T-helper 2 cell treated with Interferon-gamma antibody and Interleukin-4, amounts not matched to agents 5 μg/mL and 100 μg/mL, for 36 hours (primary cell): ENCODE data around the gene MED31.

Experiments used
- DNase-seq: peaks from one replicate; pipeline ENCODE4 v3.0.0; 2021; ENCODE audit warnings: low spot score
- H3K27ac Mint-ChIP-seq: one replicate; pipeline ENCODE4 v1.8.0; 2021; ENCODE audit warnings: mild to moderate bottlenecking, mixed read lengths
- H3K27me3 Mint-ChIP-seq: one replicate; pipeline ENCODE4 v1.8.0; 2021; ENCODE audit warnings: low read depth, mixed read lengths
- H3K36me3 Mint-ChIP-seq: one replicate; pipeline ENCODE4 v1.8.0; 2021; ENCODE audit warnings: low read depth, mixed read lengths
- H3K4me1 Mint-ChIP-seq: one replicate; pipeline ENCODE4 v1.8.0; 2021; ENCODE audit warnings: low read depth, mixed read lengths
- H3K4me3 Mint-ChIP-seq: one replicate; pipeline ENCODE4 v1.8.0; 2022; ENCODE audit warnings: mild to moderate bottlenecking, moderate library complexity, mixed read lengths
- H3K9me3 Mint-ChIP-seq: one replicate; pipeline ENCODE4 v1.8.0; 2021; ENCODE audit warnings: mixed read lengths

The MED31 gene

DNA sequence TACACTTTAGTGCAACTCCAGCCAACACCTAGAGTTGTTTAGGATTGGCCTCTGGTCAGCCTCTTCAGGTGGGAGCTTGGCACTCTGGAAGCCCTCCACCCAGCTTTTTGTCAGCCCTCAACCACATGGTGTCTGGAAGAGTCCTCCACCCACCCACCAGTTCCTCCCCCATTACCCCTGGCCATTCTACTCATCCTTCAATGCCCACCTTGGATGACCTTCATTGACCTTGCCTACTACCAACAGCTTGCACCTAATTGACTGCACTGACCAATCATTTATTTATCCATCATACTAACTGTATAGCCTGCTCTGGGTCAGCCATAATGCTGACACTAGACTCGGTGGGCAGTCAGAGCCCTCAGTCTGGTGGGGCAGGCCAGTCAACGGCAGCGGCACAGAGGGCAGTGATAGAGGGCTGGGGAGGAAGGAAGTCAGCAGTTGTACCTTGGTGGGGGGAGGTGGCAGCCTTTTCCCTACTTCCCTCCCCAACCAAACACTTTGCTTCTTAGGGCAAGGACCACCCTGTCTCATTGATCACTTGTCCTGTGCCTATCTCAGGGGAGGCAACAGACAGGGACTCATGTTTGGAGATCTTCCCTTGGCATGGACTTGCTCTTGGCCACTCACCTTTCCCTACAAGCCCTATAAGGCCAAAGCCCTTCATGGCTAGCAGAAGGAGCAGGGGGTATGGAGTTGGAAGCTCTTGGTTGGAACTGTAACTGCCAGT lies 32.5 kb upstream of the MED31 start:
- no peak overlapping the region for H3K4me3 Mint-ChIP-seq
- DNase-seq: no peak
- peaks cover 21% of the 10 kb centered on the region for H3K27me3 Mint-ChIP-seq
- H3K9me3 Mint-ChIP-seq: no peaks in the 10 kb centered on the region
- H3K27ac Mint-ChIP-seq: no peak overlapping the region
- H3K4me1 Mint-ChIP-seq: no peaks in the 10 kb centered on the region
- no peaks in the 10 kb centered on the region for H3K36me3 Mint-ChIP-seq

DNA sequence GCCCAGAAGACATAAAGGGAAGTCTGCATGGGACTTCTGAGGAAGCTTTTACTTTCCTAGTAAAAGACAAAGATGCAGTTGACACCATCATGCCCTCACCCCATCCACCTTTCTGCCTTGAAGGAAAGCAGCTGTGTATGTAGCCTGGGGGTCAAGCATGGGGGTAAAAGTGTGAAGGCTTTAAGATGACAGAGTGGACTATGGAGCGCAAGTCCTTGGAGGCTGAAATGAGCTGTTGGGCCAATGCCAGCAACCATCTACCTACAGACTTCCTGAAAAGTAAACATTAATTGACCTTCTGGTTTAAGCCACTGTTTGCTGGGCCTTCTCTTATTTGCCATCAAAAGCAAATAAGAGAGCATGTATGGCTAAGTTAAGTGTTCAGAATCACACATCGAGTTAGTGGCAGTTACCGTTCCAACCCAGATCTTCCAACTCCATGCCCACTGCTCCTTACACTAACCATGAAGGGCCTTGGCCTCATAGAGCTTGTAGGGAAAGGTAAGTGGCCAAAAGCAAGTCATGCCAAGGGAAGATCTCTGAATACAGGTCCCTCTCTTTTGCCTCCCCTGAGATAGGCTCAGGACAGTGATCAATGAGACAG lies 31.8 kb upstream of the MED31 start:
- H3K27ac Mint-ChIP-seq: no peak overlapping the region
- peaks cover 28% of the 10 kb centered on the region for H3K27me3 Mint-ChIP-seq
- H3K36me3 Mint-ChIP-seq: no peaks in the 10 kb centered on the region
- DNase-seq: no peak
- H3K4me1 Mint-ChIP-seq: no peaks in the 10 kb centered on the region
- no peak overlapping the region for H3K4me3 Mint-ChIP-seq
- H3K9me3 Mint-ChIP-seq: no peaks in the 10 kb centered on the region

GRCh38 chr17:6682339-6682738 lies 30.9 kb upstream of the MED31 start:
- H3K36me3 Mint-ChIP-seq: no peaks in the 10 kb centered on the region
- peaks cover 33% of the 10 kb centered on the region for H3K27me3 Mint-ChIP-seq
- no peaks in the 10 kb centered on the region for H3K9me3 Mint-ChIP-seq
- DNase-seq: no peak
- no peak overlapping the region for H3K27ac Mint-ChIP-seq
- no peak overlapping the region for H3K4me3 Mint-ChIP-seq
- H3K4me1 Mint-ChIP-seq: peaks cover 3% of the 10 kb centered on the region

DNA sequence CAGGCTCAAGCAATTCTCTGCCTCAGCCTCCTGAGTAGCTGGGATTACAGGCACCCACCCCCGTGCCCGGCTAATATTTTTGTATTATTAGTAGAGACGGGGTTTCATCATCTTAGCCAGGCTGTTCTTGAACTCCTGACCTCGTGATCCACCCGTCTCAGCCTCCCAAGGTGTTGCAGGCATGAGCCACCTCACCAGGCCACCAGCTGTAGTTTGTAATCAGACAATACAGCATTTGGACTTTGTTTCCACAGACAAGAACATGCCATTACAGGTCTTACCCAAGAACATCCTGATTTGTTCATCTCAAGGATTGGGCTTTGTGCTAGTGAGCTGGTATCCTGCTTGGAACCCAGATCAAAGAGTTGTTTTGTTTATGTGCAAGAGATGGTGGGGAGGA lies 30.3 kb upstream of the MED31 start:
- H3K27me3 Mint-ChIP-seq: peaks cover 35% of the 10 kb centered on the region
- no peaks in the 10 kb centered on the region for H3K9me3 Mint-ChIP-seq
- no peaks in the 10 kb centered on the region for H3K36me3 Mint-ChIP-seq
- no peak overlapping the region for H3K4me3 Mint-ChIP-seq
- DNase-seq: no peak
- H3K27ac Mint-ChIP-seq: no peak overlapping the region
- H3K4me1 Mint-ChIP-seq: peaks cover 3% of the 10 kb centered on the region

DNA sequence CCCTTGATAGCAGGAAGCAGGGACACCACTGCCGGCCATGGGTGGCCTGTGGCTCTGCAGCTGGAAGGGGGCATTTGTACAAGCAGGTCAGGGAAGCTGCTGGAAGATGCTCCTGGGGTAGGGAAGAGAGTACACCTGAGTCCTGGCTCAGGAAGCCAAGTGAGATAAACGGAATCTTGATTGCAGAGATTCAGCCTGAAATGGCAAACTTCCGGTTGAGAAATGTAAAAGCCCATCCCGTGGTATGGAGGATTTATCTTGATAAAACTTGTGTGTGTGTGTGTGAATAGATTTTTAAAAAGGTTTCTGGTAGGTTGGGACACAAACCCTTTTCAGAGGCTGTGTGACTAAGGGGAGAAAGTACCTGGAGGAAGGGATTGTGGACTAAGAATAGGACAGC lies 29.8 kb upstream of the MED31 start:
- H3K4me3 Mint-ChIP-seq: no peak overlapping the region
- no peaks in the 10 kb centered on the region for H3K9me3 Mint-ChIP-seq
- no peak for DNase-seq
- peaks cover 35% of the 10 kb centered on the region for H3K27me3 Mint-ChIP-seq
- H3K4me1 Mint-ChIP-seq: peaks cover 3% of the 10 kb centered on the region
- no peak overlapping the region for H3K27ac Mint-ChIP-seq
- H3K36me3 Mint-ChIP-seq: no peaks in the 10 kb centered on the region

DNA sequence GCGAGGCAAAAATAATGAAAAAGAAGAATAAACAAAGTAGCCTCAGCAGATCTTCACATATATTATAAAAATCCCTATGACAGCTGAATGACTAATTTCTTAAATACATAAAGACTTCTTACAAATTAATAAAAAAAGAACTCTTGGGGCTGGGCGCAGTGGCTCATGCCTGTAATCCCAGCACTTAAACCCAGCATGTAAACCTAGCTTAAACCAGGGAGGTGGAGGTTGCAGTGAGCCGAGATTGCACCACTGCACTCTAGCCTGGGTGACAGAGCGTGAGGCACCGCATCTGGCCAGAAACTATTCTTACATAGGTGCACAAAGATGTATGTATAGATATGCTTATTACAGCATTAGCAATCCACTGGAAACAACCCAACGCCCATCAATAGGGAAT lies 27.8 kb upstream of the MED31 start:
- Mint-ChIP-seq H3K36me3 (no peaks in the 10 kb centered on the region), H3K4me1 (peaks cover 3% of the 10 kb centered on the region), H3K27ac (no peak overlapping the region), H3K27me3 (peaks cover 38% of the 10 kb centered on the region), H3K4me3 (no peak overlapping the region), H3K9me3 (no peaks in the 10 kb centered on the region)
- DNase-seq: no peak

DNA sequence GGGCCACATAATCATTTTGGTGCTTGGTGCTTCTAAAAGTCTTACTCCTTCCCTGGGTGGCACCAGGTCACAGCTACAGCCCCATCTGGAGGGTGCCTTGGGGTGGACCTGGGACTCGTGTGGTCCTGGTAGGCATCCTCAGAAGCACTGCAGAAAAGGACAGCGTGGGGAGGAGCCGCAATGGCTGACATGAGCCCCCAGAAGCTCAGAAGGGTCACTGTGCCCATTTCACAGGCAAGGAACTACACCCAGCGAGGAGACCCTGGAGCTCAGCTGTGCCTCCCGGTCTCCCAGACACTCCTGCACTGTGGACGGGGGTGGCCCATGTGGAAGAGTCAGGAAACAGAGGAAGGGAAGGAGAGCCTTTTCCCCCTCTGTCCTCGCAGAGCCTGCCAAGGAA lies 26.5 kb upstream of the MED31 start:
- DNase-seq: no peak
- Mint-ChIP-seq H3K9me3 (no peaks in the 10 kb centered on the region), H3K36me3 (no peaks in the 10 kb centered on the region), H3K27me3 (peaks cover 38% of the 10 kb centered on the region), H3K27ac (no peak overlapping the region), H3K4me1 (peaks cover 3% of the 10 kb centered on the region), H3K4me3 (no peak overlapping the region)

GRCh38 chr17:6677158-6677831 lies 25.9 kb upstream of the MED31 start:
- Mint-ChIP-seq H3K9me3 (no peaks in the 10 kb centered on the region), H3K4me1 (peaks cover 3% of the 10 kb centered on the region), H3K36me3 (no peaks in the 10 kb centered on the region), H3K27ac (no peak overlapping the region), H3K4me3 (no peak overlapping the region), H3K27me3 (peaks cover 34% of the 10 kb centered on the region)
- DNase-seq: peak; percentile 15

DNA sequence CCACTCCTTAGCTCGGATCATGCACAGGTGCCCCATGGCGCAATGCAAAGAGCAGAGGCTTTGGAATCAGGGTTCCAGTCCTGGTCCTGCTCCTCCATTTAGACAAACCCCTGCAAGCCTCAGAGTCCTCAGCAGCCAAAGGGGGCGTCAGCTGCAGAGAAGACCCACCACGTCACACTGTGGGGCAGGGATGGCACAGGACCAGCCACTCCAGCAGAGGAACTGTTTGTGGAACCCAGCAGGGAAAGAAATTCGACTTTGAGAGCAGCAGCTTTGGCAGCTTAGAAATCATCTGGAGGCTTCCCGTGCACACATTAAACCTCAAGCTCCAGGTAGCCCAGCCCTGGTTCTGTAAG lies 25.4 kb upstream of the MED31 start:
- H3K36me3 Mint-ChIP-seq: no peaks in the 10 kb centered on the region
- H3K27me3 Mint-ChIP-seq: peaks cover 30% of the 10 kb centered on the region
- no peak for DNase-seq
- no peak overlapping the region for H3K27ac Mint-ChIP-seq
- no peaks in the 10 kb centered on the region for H3K9me3 Mint-ChIP-seq
- no peak overlapping the region for H3K4me3 Mint-ChIP-seq
- H3K4me1 Mint-ChIP-seq: peaks cover 3% of the 10 kb centered on the region

GRCh38 chr17:6675201-6675825 lies 23.9 kb upstream of the MED31 start:
- peaks cover 25% of the 10 kb centered on the region for H3K27me3 Mint-ChIP-seq
- H3K36me3 Mint-ChIP-seq: no peaks in the 10 kb centered on the region
- no peak overlapping the region for H3K27ac Mint-ChIP-seq
- peaks cover 3% of the 10 kb centered on the region for H3K4me1 Mint-ChIP-seq
- DNase-seq: no peak
- no peak overlapping the region for H3K4me3 Mint-ChIP-seq
- no peaks in the 10 kb centered on the region for H3K9me3 Mint-ChIP-seq

DNA sequence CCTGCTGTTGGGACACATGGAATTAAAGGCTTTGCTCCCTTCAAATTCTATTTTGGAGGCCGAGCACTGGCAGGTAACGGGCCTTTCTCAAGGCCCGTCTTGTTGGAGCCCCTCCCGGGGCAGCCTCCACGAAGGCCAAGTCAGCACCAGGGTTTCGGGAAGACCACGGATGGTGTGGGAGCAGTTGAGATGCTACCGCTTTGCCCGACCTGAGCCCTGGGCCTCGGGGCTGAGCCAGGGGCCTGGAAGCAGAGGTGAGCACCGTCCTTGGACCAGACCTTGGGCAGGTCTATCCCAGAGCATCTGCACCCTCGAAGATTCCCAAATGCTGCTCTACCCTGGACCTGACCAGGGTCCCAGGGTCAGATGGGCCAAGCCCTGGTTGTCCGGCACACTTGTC lies 23.2 kb upstream of the MED31 start:
- H3K4me3 Mint-ChIP-seq: no peak overlapping the region

GRCh38 chr17:6671431-6671830 lies 20.0 kb upstream of the MED31 start:
- DNase-seq: no peak
- no peak overlapping the region for H3K4me3 Mint-ChIP-seq
- H3K27ac Mint-ChIP-seq: no peak overlapping the region
- H3K9me3 Mint-ChIP-seq: no peaks in the 10 kb centered on the region
- no peaks in the 10 kb centered on the region for H3K36me3 Mint-ChIP-seq
- H3K27me3 Mint-ChIP-seq: peaks cover 9% of the 10 kb centered on the region
- H3K4me1 Mint-ChIP-seq: no peaks in the 10 kb centered on the region

More for the DNA sequence above, 23.2 kb upstream of the MED31 start:
- Mint-ChIP-seq H3K27me3 (peaks cover 22% of the 10 kb centered on the region), H3K4me1 (peaks cover 3% of the 10 kb centered on the region), H3K27ac (no peak overlapping the region), H3K9me3 (no peaks in the 10 kb centered on the region), H3K36me3 (no peaks in the 10 kb centered on the region)
- DNase-seq: no peak

- Mint-ChIP-seq H3K4me3 (no peak overlapping the region), H3K27me3 (peaks cover 9% of the 10 kb centered on the region), H3K36me3 (no peaks in the 10 kb centered on the region), H3K4me1 (no peaks in the 10 kb centered on the region), H3K9me3 (no peaks in the 10 kb centered on the region), H3K27ac (no peak overlapping the region)
- DNase-seq: no peak
Measured at GRCh38 chr17:6670999-6671398, 19.6 kb upstream of the MED31 start.

DNA sequence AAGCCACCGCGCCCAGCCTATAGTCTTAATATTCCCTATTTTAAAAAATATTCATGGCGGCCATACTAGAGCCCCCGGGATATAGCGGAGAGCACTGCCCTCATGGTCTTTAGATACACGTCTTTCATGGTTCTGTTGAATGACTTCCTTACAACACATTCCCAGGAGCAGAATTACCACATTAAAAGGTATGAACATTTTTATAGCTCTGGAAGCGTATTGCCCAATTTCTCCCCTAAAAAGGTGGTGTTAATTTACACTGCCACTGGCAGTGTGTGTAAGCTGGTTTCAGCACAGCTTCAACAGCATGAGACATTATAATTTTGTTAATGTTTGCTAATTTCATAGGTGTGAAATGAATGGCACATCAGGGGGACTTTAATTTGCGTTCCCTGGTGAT lies 19.2 kb upstream of the MED31 start:
- Mint-ChIP-seq H3K27me3 (peaks cover 4% of the 10 kb centered on the region), H3K4me1 (no peaks in the 10 kb centered on the region), H3K9me3 (no peaks in the 10 kb centered on the region), H3K36me3 (no peaks in the 10 kb centered on the region), H3K27ac (no peak overlapping the region), H3K4me3 (no peak overlapping the region)
- no peak for DNase-seq
